NCI-H2081 treated with DMSO at 0.1 percent for 48 hours (cell line): ENCODE results near the gene METRNL.
"Not testable (repeated sequence)": the region's sequence is repeated elsewhere in the genome, so short reads cannot be mapped to it uniquely, and the experiment has no call there.

ENCODE experiments used
- DNase-seq: peaks from one replicate; lab custom pipeline; 2025; lab: John Stamatoyannopoulos, UW

The METRNL gene

DNA sequence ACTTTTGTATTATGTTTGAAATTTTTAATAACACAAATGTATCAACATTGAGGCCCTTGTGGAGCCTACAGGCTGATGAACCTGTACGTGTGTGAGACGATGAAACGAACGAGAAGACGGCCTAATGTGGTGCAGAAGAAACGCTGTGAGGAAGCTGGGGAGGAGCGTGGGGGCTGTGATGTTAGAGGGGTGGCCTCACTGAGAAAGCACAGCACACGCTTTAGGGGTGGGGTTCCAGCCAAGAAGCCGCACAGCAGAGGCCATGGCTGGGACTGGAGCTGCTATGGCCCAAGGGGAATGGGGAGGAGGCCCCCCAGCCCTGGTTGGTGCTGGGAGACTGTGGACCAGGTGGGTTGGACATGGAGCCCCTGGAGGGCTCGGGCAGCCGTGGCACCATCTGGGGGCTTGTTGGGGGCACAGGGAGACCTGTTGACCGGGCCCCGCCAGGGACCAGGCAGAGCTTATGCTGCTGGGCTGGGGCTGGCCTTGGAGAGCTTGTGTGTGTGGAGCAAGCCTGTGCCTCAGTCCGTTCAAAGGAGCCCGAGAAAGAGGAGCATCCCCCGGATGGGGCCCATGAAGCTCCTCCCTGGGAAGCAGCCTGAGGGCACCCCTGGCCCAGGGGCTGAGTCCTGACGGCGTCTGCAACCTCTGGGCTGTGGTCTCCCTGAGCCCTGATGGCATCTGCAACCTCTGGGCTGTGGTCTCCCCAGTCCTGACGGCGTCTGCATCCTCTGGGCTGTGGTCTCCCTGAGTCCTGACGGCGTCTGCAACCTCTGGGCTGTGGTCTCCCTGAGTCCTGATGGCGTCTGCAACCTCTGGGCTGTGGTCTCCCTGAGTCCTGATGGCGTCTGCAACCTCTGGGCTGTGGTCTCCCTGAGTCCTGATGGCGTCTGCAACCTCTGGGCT, 44.7 kb downstream of the METRNL start:
- no peak for DNase-seq

- no peak for DNase-seq
Observed at GRCh38 chr17:83124871-83125514, 45.6 kb downstream of the METRNL start.

DNA sequence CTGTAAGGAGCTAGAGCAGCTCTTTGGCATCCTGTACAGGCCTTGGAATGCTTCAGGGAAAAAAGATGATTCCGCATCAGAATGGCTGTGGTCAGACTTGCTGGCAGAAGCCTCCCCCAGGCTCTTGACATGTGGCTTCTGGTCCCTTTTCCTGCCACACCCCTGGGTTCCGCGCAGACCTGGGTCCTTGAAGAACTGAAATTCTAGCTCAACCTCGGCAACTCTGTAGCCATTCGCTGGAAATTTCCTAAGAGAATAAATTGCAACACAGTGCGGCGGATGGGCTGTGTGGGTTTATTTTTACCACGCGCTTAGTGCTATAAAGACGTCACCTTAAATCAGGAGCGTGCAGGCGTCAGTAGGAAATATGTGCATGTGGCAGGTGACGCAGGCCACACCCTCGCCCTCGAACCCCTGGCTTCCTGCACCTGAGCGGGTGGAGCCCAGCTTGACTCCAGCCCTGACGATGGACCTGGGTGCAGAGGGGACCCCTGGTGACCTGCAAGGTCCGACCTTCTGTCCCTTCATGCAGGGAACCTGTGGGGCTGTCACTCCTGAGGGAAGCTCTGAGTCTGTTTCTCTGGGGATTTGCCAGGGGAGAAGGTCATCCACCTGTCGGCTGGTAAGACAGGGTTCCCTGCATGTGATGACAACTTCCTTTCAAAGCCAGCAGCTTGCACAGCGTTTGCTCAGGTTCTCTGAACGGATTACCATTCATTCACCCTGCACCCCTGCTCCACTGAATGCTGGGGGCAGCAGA, 46.3 kb downstream of the METRNL start:
- DNase-seq = no peak

DNA sequence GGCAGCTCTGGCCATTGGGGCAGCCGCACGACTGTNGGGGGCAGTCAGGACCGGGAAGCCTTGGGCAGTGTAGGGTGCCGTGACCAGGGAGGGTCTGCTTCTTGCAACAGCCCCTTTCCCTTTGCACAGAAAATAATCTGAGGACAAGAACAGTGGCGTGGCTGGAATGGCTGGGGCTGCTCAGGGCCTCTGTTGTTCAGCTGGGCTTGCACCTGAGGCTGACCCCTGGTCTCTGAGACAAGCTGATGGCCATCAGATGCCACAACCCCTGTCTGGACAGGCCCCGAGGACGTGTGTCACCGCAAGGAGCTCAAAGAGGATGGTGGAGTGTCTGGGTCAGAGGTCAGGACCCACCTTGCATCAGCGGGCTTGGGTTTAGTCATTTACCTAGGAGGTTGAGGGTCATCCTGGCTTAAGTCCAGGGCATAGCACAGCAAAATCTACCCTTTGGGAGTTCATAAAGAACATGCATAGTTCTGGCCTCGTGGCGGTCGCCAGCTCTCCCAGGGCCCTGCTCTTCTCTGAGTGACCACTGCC, 46.9 kb downstream of the METRNL start:
- no peak for DNase-seq

DNA sequence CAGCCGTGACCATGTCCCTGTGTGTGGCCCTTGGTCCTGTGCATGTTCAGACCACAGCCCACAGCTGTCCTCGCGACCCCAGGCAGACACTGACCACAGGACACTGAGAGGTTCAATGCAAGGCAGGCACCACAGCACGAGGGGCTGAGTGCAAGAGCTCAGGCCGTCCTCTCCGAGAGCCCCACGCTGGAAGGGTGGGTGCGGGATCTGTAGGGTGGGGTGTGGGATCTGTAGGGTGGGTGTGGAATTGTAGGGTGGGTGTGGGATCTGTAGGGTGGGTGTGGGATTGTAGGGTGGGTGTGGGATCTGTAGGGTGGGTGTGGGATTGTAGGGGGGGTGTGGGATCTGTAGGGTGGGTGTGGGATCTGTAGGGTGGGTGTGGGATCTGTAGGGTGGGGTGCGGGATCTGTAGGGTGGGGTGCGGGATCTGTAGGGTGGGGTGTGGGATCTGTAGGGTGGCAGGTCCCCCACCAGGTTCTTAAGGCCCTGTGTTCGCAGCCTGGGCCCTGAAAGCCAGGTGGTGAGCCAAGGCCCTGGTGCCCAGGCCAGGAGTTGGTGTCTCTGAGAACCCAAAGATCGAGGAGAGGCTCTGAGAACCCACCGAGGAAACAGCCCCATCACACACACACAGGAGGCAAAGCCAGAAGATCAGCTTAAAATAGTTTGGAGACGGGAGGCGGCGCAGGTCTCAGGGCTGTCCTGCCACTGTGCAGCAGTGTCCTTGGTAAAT, 48.2 kb downstream of the METRNL start:
- no peak for DNase-seq

DNA sequence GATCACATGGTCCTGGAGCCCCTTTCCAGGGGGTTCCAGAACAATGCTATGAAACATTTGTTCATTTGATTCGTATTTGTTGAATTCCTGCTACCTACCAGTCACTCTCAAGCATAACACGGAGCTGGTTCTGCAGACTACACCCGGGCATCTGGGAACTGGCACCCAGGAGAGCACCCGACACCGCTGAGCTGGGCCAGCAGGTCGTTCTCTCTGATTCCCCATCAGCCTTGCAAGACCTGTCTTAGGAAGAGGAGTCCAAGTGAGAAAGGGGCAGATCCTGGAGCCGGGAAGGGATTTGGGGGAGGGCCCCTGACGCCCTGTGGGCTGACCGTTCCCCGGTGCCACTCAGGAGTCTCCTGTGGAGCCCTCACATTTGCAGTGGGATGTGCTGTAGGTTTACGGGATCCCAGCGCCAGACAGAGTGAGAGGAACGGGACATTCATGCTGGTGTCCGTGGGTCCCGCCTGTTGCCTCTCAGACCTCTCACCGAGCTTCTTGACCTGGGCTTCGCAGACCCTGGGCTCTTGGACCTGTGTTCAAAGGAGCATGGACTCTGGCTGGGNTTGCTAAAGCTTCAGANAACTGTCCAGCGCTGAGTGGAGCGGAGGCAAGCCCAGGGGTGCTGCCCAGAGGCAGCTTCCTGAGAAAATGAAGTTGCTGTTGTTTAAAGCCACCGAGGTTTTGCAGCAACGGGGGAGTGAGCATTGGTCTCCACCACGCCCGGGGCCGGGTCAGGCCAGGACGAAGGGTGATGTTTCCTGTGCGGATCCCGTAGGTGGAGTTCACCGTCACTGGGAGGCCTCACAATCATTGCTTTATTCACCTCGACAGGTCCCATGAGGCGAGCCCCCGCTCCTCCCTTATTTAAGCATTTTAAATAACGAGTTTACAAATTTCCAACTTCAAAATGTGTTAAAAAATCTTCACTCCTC, 49.2 kb downstream of the METRNL start:
- no peak for DNase-seq

GRCh38 chr17:83129676-83130075, 50.3 kb downstream of the METRNL start:
- DNase-seq = no peak

DNA sequence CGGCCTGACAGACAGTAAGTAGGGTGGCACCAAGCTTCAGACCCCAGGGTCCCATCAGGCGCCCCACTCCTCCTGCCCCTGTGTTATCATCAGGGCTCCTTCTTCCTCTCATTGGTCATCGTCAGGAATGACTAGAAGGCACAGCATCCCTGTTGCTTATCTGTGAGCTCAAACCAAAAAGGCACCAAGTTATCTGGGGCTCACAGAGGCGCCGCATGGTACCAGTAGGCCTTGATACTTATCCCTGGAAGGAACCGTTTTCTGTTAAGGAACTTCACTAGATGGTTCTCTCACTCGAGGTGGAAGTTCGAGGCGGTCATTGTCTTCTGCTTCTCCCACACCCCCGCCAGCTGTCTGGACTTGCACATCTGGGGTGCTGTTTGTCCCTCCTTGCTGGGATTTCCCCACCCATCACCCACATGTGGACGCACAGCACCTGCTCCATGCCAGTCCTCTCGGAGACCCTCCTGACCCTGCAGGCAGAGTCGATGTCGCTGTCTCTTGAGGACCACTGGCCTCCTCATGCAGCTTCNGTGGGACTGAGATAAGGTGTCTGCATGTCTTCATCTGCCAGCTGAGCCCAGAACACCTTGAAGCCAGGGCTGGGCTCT, 52.1 kb downstream of the METRNL start:
- no peak for DNase-seq

DNA sequence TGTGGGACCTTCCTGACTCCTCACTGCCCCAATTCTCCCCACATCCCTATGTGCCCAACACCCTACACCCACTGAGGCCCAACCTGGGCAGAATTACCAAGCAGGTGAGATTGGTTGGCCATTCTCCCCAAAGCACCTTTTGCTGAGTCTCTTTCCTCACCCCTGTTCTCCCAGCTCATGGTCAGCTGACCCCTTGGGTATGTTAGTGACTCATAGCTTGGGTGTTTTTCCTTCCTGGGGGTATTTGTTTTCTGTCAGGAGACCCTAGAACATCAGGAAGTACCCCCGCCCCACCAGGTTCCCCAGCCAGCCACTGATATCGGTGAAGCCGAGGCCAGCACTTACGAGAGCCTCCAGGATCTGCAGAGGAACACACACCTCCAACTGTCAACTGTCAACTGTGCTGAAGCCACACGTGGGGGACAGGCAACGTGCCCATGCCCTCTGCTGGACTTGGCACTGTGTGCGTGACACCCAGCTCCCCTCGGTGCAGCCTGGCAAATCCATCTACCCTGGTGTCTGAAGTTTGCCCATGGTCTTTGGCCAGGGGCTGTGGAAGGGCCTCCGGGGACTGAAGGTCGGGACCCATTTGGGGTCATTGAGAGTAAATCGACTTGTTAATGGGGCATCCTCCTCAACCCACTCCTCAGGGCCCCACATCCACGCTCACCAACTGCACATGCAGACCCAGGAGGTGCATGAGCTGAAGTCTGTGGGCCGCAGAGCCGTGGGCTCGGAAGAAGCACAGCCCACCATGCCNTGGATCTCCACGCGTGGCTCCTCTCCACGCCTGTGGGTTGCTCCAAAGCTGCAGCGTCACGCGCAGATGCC, 53.1 kb downstream of the METRNL start:
- no peak for DNase-seq

DNA sequence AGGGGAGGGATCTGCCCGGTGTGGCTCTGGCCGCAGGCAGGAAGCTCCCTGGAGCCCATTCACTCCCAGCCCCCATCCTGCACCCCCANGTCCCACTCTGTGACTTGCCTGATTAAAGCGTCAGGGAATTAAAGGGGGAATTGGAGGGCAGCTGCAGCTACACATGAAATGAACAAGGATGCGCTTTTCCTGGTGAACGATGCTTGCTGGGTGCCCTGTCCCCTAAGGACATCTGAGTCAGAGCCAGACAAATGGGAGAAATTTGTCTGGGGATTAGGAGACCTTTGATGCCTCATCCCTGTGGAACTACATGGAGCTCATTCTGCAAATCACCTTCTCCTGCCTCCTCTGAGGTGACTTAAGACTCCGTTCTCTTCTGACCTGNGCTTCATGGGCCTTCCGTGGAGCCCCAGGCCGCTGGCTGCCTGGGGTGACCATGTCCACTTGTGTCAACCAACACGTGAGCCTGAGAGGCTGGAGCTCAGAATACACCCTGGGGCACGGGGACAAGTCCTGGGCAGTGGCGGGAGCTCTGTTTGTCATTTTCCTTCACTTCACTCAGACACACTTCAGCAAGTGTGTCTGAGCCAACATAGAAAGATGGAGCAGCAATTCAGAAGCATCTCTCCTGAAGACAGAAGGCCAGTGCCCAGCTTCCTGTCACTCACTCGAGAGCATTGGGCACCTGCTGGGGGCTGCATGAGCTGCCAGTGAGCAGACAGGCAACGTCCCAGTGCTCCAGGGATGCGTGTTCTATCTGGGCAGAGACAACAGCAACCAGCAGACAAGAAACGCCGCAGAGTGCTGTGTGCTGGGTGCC, 54.1 kb downstream of the METRNL start:
- no peak for DNase-seq

DNA sequence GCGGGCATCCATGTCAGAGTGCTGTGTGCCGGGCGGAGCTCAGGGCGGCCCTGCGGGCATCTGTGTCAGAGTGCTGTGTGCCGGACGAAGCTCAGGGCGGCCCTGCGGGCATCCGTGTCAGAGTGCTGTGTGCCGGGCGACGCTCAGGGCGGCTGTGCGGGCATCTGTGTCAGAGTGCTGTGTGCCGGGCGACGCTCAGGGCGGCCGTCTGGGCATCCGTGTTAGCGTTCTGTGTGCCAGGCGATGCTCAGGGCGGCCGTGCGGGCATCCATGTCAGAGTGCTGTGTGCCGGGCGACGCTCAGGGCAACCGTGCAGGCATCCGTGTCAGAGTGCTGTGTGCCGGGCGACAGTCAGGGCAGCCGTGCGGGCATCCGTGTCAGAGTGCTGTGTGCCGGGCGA, 55.0 kb downstream of the METRNL start:
- DNase-seq = not testable (repeated sequence)

- no peak for DNase-seq
Observed at GRCh38 chr17:83135692-83136091, 56.3 kb downstream of the METRNL start.

DNA sequence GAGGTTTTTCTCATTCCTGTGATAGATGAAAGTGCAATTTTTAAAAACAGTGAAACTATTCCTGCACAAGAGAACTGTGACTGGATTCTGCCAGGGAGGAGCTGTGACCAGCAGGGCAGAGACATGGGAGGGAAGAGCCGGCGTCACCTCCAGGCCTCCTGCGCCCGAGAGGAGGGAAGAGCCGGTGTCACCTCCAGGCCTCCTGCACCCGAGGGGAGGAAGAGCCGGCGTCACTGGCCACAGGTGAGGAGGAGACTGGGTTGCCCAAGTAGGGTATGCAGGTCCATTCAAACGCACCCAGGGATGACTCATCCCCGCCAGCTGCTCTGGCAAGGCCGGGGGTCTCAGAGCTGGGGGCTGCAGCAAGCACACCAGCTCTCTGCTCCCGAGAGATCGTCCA, 56.7 kb downstream of the METRNL start:
- DNase-seq = no peak

- no peak for DNase-seq
Observed at GRCh38 chr17:83136931-83137330, 57.5 kb downstream of the METRNL start.

- no peak for DNase-seq
Observed at GRCh38 chr17:83137523-83137922, 58.1 kb downstream of the METRNL start.

- DNase-seq = no peak
Observed at GRCh38 chr17:83138820-83139219, 59.4 kb downstream of the METRNL start.

GRCh38 chr17:83139541-83140248, 60.3 kb downstream of the METRNL start:
- not testable (repeated sequence) for DNase-seq

DNA sequence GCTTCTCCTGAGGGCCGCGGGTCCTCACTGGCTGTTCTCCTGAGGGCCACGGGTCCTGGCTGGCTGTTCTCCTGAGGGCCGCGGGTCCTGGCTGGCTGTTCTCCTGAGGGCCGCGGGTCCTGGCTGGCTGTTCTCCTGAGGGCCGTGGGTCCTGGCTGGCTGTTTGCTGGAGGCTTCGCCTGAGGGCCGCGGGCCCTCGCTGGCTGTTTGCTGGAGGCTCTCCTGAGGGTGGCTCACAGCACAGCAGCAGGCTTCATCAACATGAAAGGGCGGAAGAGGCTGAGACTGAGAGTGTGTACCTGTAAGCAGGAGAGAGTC, 60.8 kb downstream of the METRNL start:
- not testable (repeated sequence) for DNase-seq
